Dendritic cell treated with granulocyte-macrophage colony-stimulating factor and Interleukin-4, amounts not matched to agents 40 ng/mL and 50 ng/mL, for 4 days (primary cell): ENCODE measurements around the gene RPL39.
A peak's percentile ranks its signal among the peaks of the same experiment; 100 is the strongest.
"Not testable (repeated sequence)": the region's sequence is repeated elsewhere in the genome, so short reads cannot be mapped to it uniquely, and the experiment has no call there.

Experiments used
- H3K27ac Mint-ChIP-seq: one replicate; pipeline ENCODE4 v1.8.0; 2022; ENCODE audit warnings: mild to moderate bottlenecking, mixed read lengths
- H3K27me3 Mint-ChIP-seq: one replicate; pipeline ENCODE4 v1.8.0; 2022; ENCODE audit warnings: mild to moderate bottlenecking, mixed read lengths
- H3K36me3 Mint-ChIP-seq: one replicate; pipeline ENCODE4 v1.8.0; 2022; ENCODE audit warnings: low read depth, mixed read lengths
- H3K4me1 Mint-ChIP-seq: one replicate; pipeline ENCODE4 v1.8.0; 2022; ENCODE audit warnings: low read depth, mixed read lengths
- H3K4me3 Mint-ChIP-seq: one replicate; pipeline ENCODE4 v1.8.0; 2022; ENCODE audit warnings: mild to moderate bottlenecking, moderate library complexity, mixed read lengths
- H3K9me3 Mint-ChIP-seq: one replicate; pipeline ENCODE4 v1.8.0; 2022; ENCODE audit warnings: mixed read lengths
- intact Hi-C: fragments of 100-400 bp; cut with micrococcal nuclease; formaldehyde crosslinking; loops from one replicate; pipeline ENCODE4 v1.15.0; 2022

RPL39 gene

DNA sequence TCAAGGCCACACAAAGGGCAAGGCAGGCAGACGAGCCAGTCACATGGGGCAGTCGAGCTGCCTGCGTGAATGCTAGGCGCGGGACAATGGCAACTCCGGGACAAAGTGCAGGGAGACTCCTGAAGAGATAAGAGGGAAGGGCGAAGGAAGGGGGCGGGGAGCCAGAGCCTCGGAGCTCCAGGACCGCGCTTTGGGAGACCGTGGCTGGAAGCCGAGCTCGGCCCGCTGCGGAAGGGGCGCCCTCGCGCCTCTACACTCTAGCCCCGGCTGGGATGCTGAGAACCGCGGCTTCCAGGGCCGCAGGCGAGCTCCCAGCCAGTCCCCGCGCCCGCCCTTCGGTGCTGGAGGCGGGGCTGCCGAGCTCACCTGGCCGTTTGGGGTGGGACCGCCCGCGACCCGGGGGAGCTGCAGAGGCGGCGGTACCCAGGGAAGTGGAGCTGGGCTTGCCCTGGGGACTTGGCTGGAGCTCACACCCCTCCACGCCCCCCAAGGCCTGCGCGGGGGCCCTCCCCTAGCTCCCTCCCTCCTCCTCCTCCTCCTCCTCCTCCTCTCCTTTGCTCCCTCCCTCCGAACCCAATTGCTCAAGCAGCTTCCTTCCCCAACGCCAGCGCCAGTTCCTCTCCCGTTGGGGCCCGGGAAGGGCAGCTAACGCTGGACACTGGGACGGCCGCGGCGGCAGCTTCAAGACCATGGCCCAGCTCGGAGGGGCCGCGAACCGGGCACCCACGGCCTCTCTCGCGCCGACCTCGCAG lies 33.3 kb downstream of the RPL39 start, which contains the start of gene SOWAHD:
SOWAHD (plus strand) TSS at position 610 of the 752 bp plus-strand sequence; CDS start at position 690, 80 bp downstream.
- intact Hi-C loops, result loop anchor here (5.0 kb wide), 1 partner anchor 34 kb away; the partner anchor contains the start of gene RPL39
- H3K27me3 Mint-ChIP-seq, result no peaks in the 10 kb centered on the region
- peak within 1 kb of the TSS; percentile 91 for H3K27ac Mint-ChIP-seq
- no peaks in the 10 kb centered on the region for H3K9me3 Mint-ChIP-seq
- H3K4me1 Mint-ChIP-seq, result peaks cover 49% of the 10 kb centered on the region
- H3K4me3 Mint-ChIP-seq, result peak within 1 kb of the TSS; percentile 90
- peaks cover 6% of the 10 kb centered on the region for H3K36me3 Mint-ChIP-seq

DNA sequence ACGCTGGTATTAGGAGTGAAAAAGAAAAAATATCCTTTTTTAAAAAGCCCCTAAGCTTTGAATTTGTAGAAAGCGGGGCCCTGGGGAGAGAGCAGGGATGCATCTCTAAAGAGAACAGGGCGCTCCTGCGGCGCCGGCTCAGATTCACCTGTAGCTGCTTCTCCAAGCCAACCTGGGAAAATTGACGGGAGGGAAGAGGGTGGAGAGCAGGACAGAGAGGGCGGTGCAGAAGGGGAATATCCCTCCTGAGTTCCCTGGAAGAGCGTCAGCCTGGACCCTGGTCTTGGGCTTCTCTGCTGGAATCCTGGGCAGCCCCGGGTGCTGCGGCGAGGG lies 33.8 kb downstream of the RPL39 start:
- intact Hi-C loops, result loop anchor here (5.0 kb wide), 1 partner anchor 35 kb away; the partner anchor contains the start of gene RPL39
- Mint-ChIP-seq H3K27me3 (no peaks in the 10 kb centered on the region), H3K4me3 (peak overlapping the region; percentile 90), H3K27ac (peak overlapping the region; percentile 91), H3K9me3 (no peaks in the 10 kb centered on the region), H3K36me3 (peaks cover 6% of the 10 kb centered on the region), H3K4me1 (peaks cover 44% of the 10 kb centered on the region)

DNA sequence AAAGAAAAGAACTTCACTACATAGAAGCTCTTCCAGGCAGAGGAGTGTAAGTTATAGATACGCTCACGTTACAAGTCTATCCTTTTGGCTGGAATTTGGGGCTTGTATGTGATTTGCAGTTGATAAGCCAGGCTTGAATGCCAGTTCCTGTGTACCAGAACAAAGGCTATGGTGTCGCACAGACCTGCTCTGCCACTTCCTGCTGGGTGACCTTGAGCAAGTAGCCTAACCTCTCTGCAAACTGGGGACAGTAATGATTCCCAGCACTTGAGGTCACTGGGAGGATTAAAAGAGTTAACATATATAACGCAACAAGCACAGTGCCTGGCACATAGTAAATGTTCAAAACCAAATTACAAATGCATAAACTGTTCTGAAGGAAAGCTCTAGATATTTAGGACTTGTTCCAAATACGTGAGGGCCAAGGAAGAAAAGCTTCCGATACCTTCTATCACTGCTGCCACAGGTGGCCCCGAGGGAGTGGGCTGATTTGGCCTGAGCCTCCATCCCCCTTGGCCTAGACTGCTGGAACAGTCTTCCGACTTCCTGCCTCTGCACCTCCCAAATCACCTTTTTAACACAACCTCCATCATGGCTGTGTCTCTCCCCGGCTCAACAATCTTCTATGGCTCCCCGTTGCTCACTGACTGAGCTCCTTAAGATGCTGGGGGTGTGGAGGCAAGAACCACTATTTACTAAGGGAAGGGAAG lies 34.3 kb downstream of the RPL39 start:
- intact Hi-C loops, result loop anchor here (5.0 kb wide), 1 partner anchor 35 kb away; the partner anchor contains the start of gene RPL39
- Mint-ChIP-seq H3K4me3 (peak overlapping the region; percentile 90), H3K27me3 (no peaks in the 10 kb centered on the region), H3K9me3 (no peaks in the 10 kb centered on the region), H3K36me3 (peaks cover 6% of the 10 kb centered on the region), H3K27ac (peak overlapping the region; percentile 91), H3K4me1 (peaks cover 38% of the 10 kb centered on the region)

DNA sequence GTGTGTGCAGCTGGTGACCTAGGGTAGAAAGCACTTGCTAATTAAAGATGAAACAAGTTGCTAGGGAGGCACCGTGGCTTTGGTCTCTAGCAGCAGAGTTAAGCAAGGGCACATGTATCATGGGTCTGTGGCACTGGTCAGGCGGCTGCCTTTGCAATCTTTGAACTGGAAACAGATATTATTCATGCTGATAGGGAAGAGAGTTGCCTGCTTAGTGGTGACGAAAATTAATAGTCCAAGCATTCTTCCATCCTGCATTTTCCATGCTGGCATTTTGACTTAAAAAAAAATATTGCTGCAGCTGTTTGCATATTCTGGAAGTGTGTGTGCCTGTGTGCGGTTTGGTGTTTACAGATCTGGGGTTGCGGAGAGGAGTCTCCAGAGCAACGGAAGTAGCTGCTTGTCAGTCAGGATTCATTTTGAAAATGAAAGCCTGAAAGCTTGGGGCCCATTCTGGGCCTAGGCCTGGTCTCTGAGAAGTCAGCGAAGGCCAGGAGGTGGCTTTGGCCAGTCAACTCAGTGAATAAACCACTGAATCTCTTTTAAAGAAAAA lies 35.4 kb downstream of the RPL39 start:
- Mint-ChIP-seq H3K27me3 (no peaks in the 10 kb centered on the region), H3K4me1 (peaks cover 33% of the 10 kb centered on the region), H3K27ac (peak overlapping the region; percentile 91), H3K9me3 (no peaks in the 10 kb centered on the region), H3K36me3 (peaks cover 6% of the 10 kb centered on the region), H3K4me3 (peak overlapping the region; percentile 37)
- intact Hi-C loops, result loop anchor here (5.0 kb wide), 1 partner anchor 36 kb away; the partner anchor contains the start of gene RPL39

DNA sequence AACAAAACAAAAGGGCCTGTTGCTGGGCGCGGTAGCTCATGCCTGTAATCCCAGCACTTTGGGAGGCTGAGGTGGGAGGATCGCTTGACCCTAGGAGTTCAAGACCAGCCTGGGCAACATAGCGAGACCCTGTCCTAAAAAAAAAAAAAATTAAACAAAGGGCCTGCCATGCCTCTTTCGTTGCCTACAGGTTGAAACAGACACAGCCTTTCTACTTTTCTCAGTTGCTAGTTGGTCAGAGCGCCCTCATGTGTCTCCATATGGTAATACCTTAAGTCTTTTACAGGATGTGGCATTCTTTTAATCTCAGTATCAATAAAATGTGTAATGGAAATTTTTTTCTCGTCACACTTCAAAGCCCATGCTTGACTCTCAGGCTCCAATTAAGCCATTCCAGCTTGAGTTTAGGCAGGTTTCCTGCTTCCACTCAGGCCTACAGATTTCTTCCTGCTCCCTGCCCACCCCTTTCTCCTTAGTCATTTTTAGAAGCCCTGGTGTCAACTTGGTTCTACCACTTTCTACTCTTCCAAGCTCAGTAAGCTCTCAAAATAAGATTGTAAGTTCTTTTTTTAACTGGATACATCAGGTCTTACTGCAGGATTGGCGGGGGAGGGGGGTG lies 37.7 kb downstream of the RPL39 start:
- Mint-ChIP-seq H3K4me3 (no peak overlapping the region), H3K27ac (no peak overlapping the region), H3K27me3 (no peaks in the 10 kb centered on the region), H3K36me3 (no peaks in the 10 kb centered on the region), H3K4me1 (peaks cover 23% of the 10 kb centered on the region), H3K9me3 (no peaks in the 10 kb centered on the region)
- intact Hi-C loops, result no loop called here

DNA sequence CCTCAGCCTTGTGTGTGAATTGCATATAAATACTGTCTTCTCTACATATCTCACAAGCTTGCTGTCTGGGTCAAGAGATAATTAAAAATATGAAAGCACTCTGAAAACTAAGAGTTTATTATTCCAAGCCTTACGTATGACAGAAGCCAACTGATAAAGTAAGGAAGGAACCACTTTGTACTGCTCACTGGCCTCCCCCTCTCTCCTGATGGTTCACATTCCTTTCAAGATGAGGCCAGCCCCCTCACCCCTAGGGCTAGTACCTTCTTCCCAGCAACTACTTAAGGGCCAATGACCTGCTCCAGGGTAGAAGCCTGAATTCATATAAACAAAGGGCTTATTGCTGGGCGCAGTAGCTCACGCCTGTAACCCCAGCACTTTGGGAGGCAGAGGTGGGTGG lies 38.4 kb downstream of the RPL39 start:
- Mint-ChIP-seq H3K27me3 (no peaks in the 10 kb centered on the region), H3K36me3 (no peaks in the 10 kb centered on the region), H3K27ac (no peak overlapping the region), H3K9me3 (no peaks in the 10 kb centered on the region), H3K4me3 (no peak overlapping the region), H3K4me1 (peaks cover 22% of the 10 kb centered on the region)
- intact Hi-C loops, result no loop called here

DNA sequence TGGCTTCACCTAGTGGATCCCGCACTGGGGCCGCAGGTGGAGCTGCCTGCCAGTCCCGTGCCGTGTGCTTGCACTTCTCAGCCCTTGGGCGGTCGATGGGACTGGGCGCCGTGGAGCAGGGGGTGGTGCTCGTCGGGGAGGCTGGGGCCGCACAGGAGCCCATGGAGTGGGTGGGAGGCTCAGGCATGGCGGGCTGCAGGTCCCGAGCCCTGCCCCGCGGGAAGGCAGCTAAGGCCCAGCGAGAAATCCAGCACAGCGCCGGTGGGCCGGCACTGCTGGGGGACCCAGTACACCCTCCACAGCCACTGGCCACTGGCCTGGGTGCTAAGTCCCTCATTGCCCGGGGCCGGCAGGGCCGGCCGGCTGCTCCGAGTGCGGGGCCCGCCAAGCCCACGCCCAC lies 40.7 kb downstream of the RPL39 start:
- H3K9me3 Mint-ChIP-seq, H3K4me3 Mint-ChIP-seq, intact Hi-C loops: not testable (repeated sequence)

DNA sequence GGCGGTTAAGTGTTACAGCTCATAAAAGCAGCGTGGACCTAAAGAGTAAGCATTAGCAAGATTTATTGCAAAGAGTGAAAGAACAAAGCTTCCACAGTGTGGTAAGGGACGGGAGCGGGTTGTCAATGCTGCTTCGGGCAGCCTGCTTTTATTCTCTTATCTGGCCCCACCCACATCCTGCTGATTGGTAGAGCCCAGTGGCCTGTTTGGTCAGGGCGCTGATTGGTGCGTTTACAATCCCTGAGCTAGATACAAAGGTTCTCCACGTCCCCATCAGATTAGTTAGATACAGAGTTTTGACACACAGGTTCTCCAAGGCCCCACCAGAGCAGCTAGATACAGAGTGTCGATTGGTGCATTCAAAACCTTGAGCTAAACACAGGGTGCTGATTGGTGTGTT lies 41.3 kb downstream of the RPL39 start:
- H3K27me3 Mint-ChIP-seq, H3K36me3 Mint-ChIP-seq, H3K4me3 Mint-ChIP-seq, intact Hi-C loops, H3K4me1 Mint-ChIP-seq, H3K9me3 Mint-ChIP-seq, H3K27ac Mint-ChIP-seq: not testable (repeated sequence)

More for the DNA sequence above, 40.7 kb downstream of the RPL39 start:
- H3K27ac Mint-ChIP-seq, H3K4me1 Mint-ChIP-seq, H3K36me3 Mint-ChIP-seq, H3K27me3 Mint-ChIP-seq: not testable (repeated sequence)

DNA sequence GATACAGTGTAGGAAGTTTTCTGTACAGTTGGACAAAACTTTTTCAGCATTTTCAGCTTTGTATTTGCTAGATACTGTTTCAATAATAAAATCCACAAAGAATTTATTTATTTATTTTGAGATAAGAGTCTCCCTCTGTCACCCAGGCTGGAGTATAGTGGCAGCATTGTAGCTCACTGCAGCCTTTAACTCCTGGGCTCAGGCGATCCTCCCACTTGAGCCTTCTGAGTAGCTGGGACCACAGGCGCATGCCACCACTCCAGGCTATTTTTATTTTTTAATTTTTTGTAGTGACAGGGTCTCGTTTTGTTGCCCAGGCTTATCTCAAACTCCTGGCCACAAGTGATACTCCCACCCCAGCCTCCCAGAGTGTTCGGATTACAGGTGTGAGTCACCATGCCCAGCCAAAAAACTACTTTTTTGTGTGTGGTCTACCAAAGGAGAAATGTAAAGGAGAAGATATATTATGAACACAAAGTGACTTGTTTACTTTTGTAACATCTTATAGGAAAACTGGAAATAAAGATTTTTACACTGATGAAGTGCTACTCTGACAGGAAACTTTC lies 46.1 kb downstream of the RPL39 start:
- Mint-ChIP-seq H3K9me3 (no peaks in the 10 kb centered on the region), H3K27me3 (no peaks in the 10 kb centered on the region), H3K36me3 (no peaks in the 10 kb centered on the region), H3K4me3 (no peak overlapping the region), H3K4me1 (no peaks in the 10 kb centered on the region), H3K27ac (no peak overlapping the region)
- intact Hi-C loops, result no loop called here

DNA sequence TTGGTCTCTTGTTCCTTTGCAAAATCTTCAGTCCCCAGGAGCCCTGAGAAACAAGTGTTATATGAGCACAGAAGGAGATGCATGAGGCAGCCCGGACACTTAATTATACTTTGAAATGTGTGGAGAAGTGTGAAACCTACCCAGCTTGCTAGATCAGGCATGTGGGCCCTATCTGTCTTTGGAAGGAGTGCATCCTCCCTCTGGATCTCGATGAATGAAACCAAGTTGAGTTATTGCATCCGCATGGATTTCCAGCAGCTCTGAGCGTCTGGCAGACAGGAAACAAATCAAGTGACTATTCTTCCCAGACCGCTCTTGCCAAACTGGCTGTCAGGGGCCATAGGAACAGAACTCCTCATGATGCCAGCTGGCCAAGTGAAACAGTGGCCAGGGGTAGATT lies 52.7 kb downstream of the RPL39 start:
- intact Hi-C loops, result loop anchor here (10.0 kb wide), 1 partner anchor 224 kb away; no protein-coding TSS in a partner anchor
- H3K36me3 Mint-ChIP-seq, result no peaks in the 10 kb centered on the region
- peaks cover 13% of the 10 kb centered on the region for H3K4me1 Mint-ChIP-seq
- no peaks in the 10 kb centered on the region for H3K9me3 Mint-ChIP-seq
- H3K27me3 Mint-ChIP-seq, result peaks cover 3% of the 10 kb centered on the region
- H3K4me3 Mint-ChIP-seq, result no peak overlapping the region
- no peak overlapping the region for H3K27ac Mint-ChIP-seq
